Endothelial cell of umbilical vein (primary cell): ENCODE results near the gene MFSD6L. TPM values are rescaled to one million over a fixed set of nuclear protein-coding genes. Genes with fewer than 3 reads are reported as not detected.

ENCODE experiments used
- BruUV-seq: library from RNA; stranded (reverse); fragments of 400-500 nt; replicated peaks from 2 replicates; lab custom pipeline; 2021; lab: Mats Ljungman, UMichigan
- CTCF ChIA-PET: fragments of 300-600, 350-600 bp; sonication (Branson Sonifier 250); formaldehyde crosslinking; loops from one replicate; lab custom pipeline; 2021; ENCODE audit warnings: antibody characterized with exemption, inconsistent platforms; lab: Charles Lee
- POLR2A ChIA-PET: fragments of 300-600, 350-600 bp; sonication (Branson Sonifier 250); formaldehyde crosslinking; loops from one replicate; lab custom pipeline; 2021; ENCODE audit warnings: antibody characterized with exemption, inconsistent platforms; lab: Charles Lee
- DNase-seq: peaks from one replicate; pipeline ENCODE4 v3.0.0-alpha.2; 2011; ENCODE audit warnings: low read depth, low spot score
- FAIRE-seq: peaks from 2 replicates; lab custom pipeline; 2011; peaks lifted over from hg19 to GRCh38; lab: Jason Lieb, UNC
- H2AFZ ChIP-seq: 2 replicates; pipeline ENCODE4 v1.6.0; 2012; ENCODE audit warnings: low read depth, low read length, control low read depth, inconsistent platforms
- H3K27ac ChIP-seq: 2 replicates; pipeline ENCODE4 v1.5.1; 2011; ENCODE audit warnings: low read depth, mild to moderate bottlenecking, control low read depth, low read length, moderate library complexity; ENCODE audit not compliant: insufficient read depth
- H3K27me3 ChIP-seq, 2 experiments: 2 replicates each; pipeline versions ENCODE4 v1.6.0 to v1.6.1; 2011; ENCODE audit warnings: low read length in 2 of 2, mixed read lengths in 1 of 2; ENCODE audit not compliant: control insufficient read depth in 2 of 2, insufficient read depth in 2 of 2
- H3K36me3 ChIP-seq, 2 experiments: 2 replicates in 1 of 2; 3 replicates in 1 of 2; pipeline ENCODE4 v1.5.1; 2011; ENCODE audit warnings: low read length in 2 of 2, mild to moderate bottlenecking in 1 of 2, moderate library complexity in 1 of 2; ENCODE audit not compliant: control insufficient read depth in 2 of 2, insufficient read depth in 2 of 2; ENCODE audit errors: extremely low read depth in 1 of 2
- H3K4me1 ChIP-seq: 3 replicates; pipeline ENCODE4 v1.5.1; 2011; ENCODE audit warnings: mild to moderate bottlenecking, low read length; ENCODE audit not compliant: control insufficient read depth, insufficient read depth; ENCODE audit errors: extremely low read depth
- H3K4me2 ChIP-seq: 2 replicates; pipeline ENCODE4 v1.6.1; 2011; ENCODE audit warnings: low read length, control low read depth, mixed read lengths; ENCODE audit not compliant: insufficient read depth
- H3K4me3 ChIP-seq, 3 experiments: fragments of 200-600 bp in 1 of 3; sonication (generic), shearing (Covaris generic) in 1 of 3; replicated peaks in 1 of 3; 2 replicates each; pipeline ENCODE4 v1.5.1; 2011 to 2016; ENCODE audit warnings: control low read depth in 3 of 3, low read length in 3 of 3, mild to moderate bottlenecking in 2 of 3, inconsistent platforms in 1 of 3, low read depth in 1 of 3, moderate library complexity in 1 of 3; ENCODE audit not compliant: insufficient read depth in 1 of 3
- H3K79me2 ChIP-seq: 2 replicates; pipeline ENCODE4 v1.6.0; 2012; ENCODE audit warnings: low read length, inconsistent platforms; ENCODE audit not compliant: control insufficient read depth, insufficient read depth
- H3K9ac ChIP-seq: replicated peaks from 2 replicates; pipeline ENCODE3; 2011; ENCODE audit warnings: low read length, control low read depth; ENCODE audit not compliant: insufficient read depth; ENCODE audit errors: extremely low read depth
- H3K9me1 ChIP-seq: replicated peaks from 3 replicates; pipeline ENCODE4 v1.6.0; 2011; ENCODE audit warnings: mild to moderate bottlenecking, low read length; ENCODE audit not compliant: control insufficient read depth, insufficient read depth; ENCODE audit errors: extremely low read depth
- H3K9me3 ChIP-seq: replicated peaks from 2 replicates; pipeline ENCODE4 v1.5.1; 2012; ENCODE audit warnings: low read length, inconsistent platforms; ENCODE audit not compliant: control insufficient read depth, insufficient read depth
- H4K20me1 ChIP-seq: replicated peaks from 2 replicates; pipeline ENCODE3; 2011; ENCODE audit warnings: mild to moderate bottlenecking, low read length; ENCODE audit not compliant: control insufficient read depth, insufficient read depth; ENCODE audit errors: extremely low read depth
- EZH2 ChIP-seq: IDR thresholded peaks from 2 replicates; pipeline ENCODE4 v1.6.1; 2012; ENCODE audit warnings: borderline replicate concordance, low read depth, mild to moderate bottlenecking, moderate library complexity, low read length, inconsistent platforms; ENCODE audit not compliant: severe bottlenecking
- FOS ChIP-seq: IDR thresholded peaks from 2 replicates; pipeline ENCODE4 v1.6.1; 2011; ENCODE audit warnings: mild to moderate bottlenecking, low read length, moderate library complexity, borderline replicate concordance; ENCODE audit not compliant: insufficient read depth
- GATA2 ChIP-seq: IDR thresholded peaks from 2 replicates; pipeline ENCODE4 v1.7.0; 2011; ENCODE audit warnings: low read depth, mild to moderate bottlenecking, moderate library complexity, mixed read lengths, low read length; ENCODE audit not compliant: insufficient read length, insufficient read depth
- JUN ChIP-seq: IDR thresholded peaks from 2 replicates; pipeline ENCODE4 v1.6.1; 2011; ENCODE audit warnings: borderline replicate concordance, low read depth; ENCODE audit not compliant: insufficient read length, insufficient read depth
- MYC ChIP-seq: IDR thresholded peaks from one replicate; pipeline ENCODE4 v1.6.1; 2011; ENCODE audit warnings: mild to moderate bottlenecking, low read depth, low read length
- POLR2A ChIP-seq: IDR thresholded peaks from 2 replicates; pipeline ENCODE4 v1.6.1; 2012; ENCODE audit warnings: low read depth, mild to moderate bottlenecking, control low read depth, low read length
- POLR2AphosphoS5 ChIP-seq: IDR thresholded peaks from 2 replicates; pipeline ENCODE4 v1.6.1; 2012; ENCODE audit warnings: low read depth, mild to moderate bottlenecking, control low read depth, low read length, moderate library complexity; ENCODE audit not compliant: insufficient read depth
- dilution Hi-C: fragments of 300-500 bp; cut with MboI; formaldehyde crosslinking; loops from one replicate; pipeline ENCODE4 v1.15.0; 2019; ENCODE audit warnings: low sequenced_read_pairs; ENCODE audit not compliant: extremely low pct_ligation_motif_present
- intact Hi-C: fragments of 100-400 bp; cut with micrococcal nuclease; formaldehyde crosslinking; loops from one replicate; pipeline ENCODE4 v1.10.0; 2022
- polyA plus RNA-seq, 4 experiments: library from polyadenylated mRNA; depleted of rRNA in 3 of 4; stranded (reverse) in 3 of 4; unstranded in 1 of 4; fragments of >200 nt; gene quantifications; 2 replicates each; pipeline versions ENCODE4 v1.2.1 to v1.2.3, GENCODE V29; 2011 to 2012; ENCODE audit warnings: missing spikeins in 1 of 4
- total RNA-seq: library from RNA; stranded (reverse); gene quantifications from 2 replicates; pipeline ENCODE4 v1.2.3, GENCODE V29; 2021
- TF ChIP-seq, protein P1 (sequence below), 2 donors: IDR thresholded peaks; 1 replicate in 1 of 2; 2 replicates in 1 of 2; pipeline ENCODE4 v1.5.1; 2011; ENCODE audit warnings: low read length in 2 of 2, mild to moderate bottlenecking in 2 of 2, moderate library complexity in 2 of 2, control low read depth in 1 of 2, inconsistent platforms in 1 of 2, low read depth in 1 of 2; ENCODE audit not compliant: insufficient read depth in 1 of 2; ENCODE audit errors: extremely low read depth in 1 of 2
- TF ChIP-seq, protein P2 (sequence below): IDR thresholded peaks from 2 replicates; pipeline ENCODE4 v1.6.1; 2011; ENCODE audit not compliant: insufficient read depth, insufficient read length

MFSD6L gene
- total and polyA plus RNA-seq, 2 donors (not counting 3 experiments of a cell fraction or from before 2014, with no cell fraction given): not detected

DNA sequence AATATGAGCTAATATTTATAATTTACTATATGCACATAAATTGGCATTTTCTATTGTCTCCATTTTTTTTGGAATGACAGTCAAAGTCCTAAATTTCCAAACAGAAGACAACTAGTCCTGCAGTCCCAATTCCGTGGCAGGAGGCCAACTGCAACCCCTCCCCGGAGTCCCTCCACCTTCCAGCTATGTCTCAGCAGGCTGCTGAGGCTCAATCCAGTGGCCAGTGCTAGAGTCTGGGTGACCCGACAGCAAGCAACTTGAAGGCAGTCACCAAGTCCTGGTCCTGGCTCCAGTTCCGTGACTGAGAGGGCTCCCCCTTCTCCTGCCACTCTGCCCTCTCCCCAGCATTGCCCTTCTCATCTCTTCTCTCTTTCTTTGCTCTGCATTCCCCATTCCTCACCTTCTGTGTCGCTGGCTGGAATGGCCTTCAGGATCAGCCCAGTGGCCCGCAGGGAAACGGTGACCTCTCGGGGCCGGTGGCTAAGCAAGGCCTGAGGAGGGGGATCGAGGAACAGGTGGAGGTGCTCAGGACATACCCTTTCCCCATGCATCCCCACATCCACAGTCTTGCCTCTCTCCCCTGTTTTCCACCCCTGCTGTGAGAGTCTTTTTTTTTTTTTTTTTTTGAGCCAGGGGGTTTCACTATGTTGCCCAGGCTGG is 22.4 kb upstream of the MFSD6L start:
- Histone ChIP-seq H3K79me2 (no peaks in the 10 kb centered on the region), H2AFZ (no peak overlapping the region), H3K9me3 (no peaks in the 10 kb centered on the region), H3K36me3 (no peaks in the 10 kb centered on the region), H3K9me1 (no peaks in the 10 kb centered on the region), H4K20me1 (no peaks in the 10 kb centered on the region), H3K4me3 (no peak overlapping the region), H3K4me1 (no peaks in the 10 kb centered on the region), H3K27ac (no peak overlapping the region), H3K4me2 (no peak overlapping the region), H3K27me3 (no peaks in the 10 kb centered on the region), H3K9ac (no peak overlapping the region)
- DNase-seq (no peak), FAIRE-seq (no peak)
- POLR2A ChIA-PET: no interaction called here
- BruUV-seq: no TSS peak
- intact Hi-C loops (no loop called here), dilution Hi-C loops (no loop called here)
- TF ChIP-seq EZH2 (no peak), FOS (no peak), MYC (no peak), GATA2 (no peak), POLR2A (no peak), JUN (no peak), POLR2AphosphoS5 (no peak)
- TF ChIP-seq, protein P1, sequence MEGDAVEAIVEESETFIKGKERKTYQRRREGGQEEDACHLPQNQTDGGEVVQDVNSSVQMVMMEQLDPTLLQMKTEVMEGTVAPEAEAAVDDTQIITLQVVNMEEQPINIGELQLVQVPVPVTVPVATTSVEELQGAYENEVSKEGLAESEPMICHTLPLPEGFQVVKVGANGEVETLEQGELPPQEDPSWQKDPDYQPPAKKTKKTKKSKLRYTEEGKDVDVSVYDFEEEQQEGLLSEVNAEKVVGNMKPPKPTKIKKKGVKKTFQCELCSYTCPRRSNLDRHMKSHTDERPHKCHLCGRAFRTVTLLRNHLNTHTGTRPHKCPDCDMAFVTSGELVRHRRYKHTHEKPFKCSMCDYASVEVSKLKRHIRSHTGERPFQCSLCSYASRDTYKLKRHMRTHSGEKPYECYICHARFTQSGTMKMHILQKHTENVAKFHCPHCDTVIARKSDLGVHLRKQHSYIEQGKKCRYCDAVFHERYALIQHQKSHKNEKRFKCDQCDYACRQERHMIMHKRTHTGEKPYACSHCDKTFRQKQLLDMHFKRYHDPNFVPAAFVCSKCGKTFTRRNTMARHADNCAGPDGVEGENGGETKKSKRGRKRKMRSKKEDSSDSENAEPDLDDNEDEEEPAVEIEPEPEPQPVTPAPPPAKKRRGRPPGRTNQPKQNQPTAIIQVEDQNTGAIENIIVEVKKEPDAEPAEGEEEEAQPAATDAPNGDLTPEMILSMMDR (IDR thresholded peaks at IDR 0.05; ENCODE audit: extremely low read depth in 1 of 2, insufficient read depth in 1 of 2, low read depth in 1 of 2, low read length in 2 of 2): no peak
- TF ChIP-seq, protein P2, sequence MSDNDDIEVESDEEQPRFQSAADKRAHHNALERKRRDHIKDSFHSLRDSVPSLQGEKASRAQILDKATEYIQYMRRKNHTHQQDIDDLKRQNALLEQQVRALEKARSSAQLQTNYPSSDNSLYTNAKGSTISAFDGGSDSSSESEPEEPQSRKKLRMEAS: no peak
- CTCF ChIA-PET: interaction anchor here (1.1 kb wide), 1 partner anchor 14 kb away, joined by 3 read pairs; no protein-coding TSS in a partner anchor
